HepG2 (cell line): ENCODE results near the gene ANLN. TPM values are rescaled to one million over a fixed set of nuclear protein-coding genes. Genes with fewer than 3 reads are reported as not detected.

ENCODE experiments used
- ADNP ChIP-seq: sonication (generic); formaldehyde crosslinking; IDR thresholded peaks from 2 replicates; pipeline ENCODE4 v1.4.0; 2020; ENCODE audit warnings: missing genetic modification reagents
- CEBPG ChIP-seq: IDR thresholded peaks from 2 replicates; pipeline ENCODE4 v1.6.1; 2016
- FLYWCH1 ChIP-seq: sonication (generic); formaldehyde crosslinking; IDR thresholded peaks from 2 replicates; pipeline ENCODE4 v1.8.1; 2023; ENCODE audit warnings: mild to moderate bottlenecking, missing genetic modification reagents
- FOSL1 ChIP-seq: sonication (generic); formaldehyde crosslinking; IDR thresholded peaks from 2 replicates; pipeline ENCODE4 v1.9.0; 2021; ENCODE audit warnings: missing genetic modification reagents, borderline replicate concordance
- HOXA9 ChIP-seq: sonication (generic); formaldehyde crosslinking; IDR thresholded peaks from 2 replicates; pipeline ENCODE4 v1.8.1; 2022; ENCODE audit warnings: missing genetic modification reagents, mild to moderate bottlenecking, moderate library complexity, borderline replicate concordance
- JUNB ChIP-seq: sonication (generic); formaldehyde crosslinking; IDR thresholded peaks from 2 replicates; pipeline ENCODE4 v1.8.0; 2022; ENCODE audit warnings: missing genetic modification reagents, mild to moderate bottlenecking, borderline replicate concordance
- LCORL ChIP-seq, 2 experiments: fragments of 450-650 bp in 1 of 2; sonication (generic) in 1 of 2; formaldehyde crosslinking in 1 of 2; IDR thresholded peaks; 2 replicates each; pipeline versions ENCODE4 v1.5.0 to v1.6.1; 2017 to 2020; ENCODE audit warnings: antibody characterized with exemption in 1 of 2, missing genetic modification reagents in 1 of 2
- MLLT10 ChIP-seq: sonication (generic); formaldehyde crosslinking; IDR thresholded peaks from 2 replicates; pipeline ENCODE4 v1.4.0; 2020; ENCODE audit warnings: missing genetic modification reagents
- NFE2 ChIP-seq: sonication (generic); formaldehyde crosslinking; IDR thresholded peaks from 2 replicates; pipeline ENCODE4 v1.4.0; 2020; ENCODE audit warnings: missing genetic modification reagents
- PPARG ChIP-seq: conservative IDR thresholded peaks from 2 replicates; pipeline ENCODE4 v1.6.1; 2016; ENCODE audit warnings: missing biosample characterization, missing genetic modification reagents
- PRMT3 ChIP-seq: sonication (generic); formaldehyde crosslinking; IDR thresholded peaks from 2 replicates; pipeline ENCODE4 v1.8.1; 2022; ENCODE audit warnings: low read depth, mild to moderate bottlenecking, moderate library complexity, missing genetic modification reagents, borderline replicate concordance
- RFXAP ChIP-seq: sonication (generic); formaldehyde crosslinking; IDR thresholded peaks from 2 replicates; pipeline ENCODE4 v1.4.0; 2020; ENCODE audit warnings: missing genetic modification reagents, borderline replicate concordance
- SRSF1 ChIP-seq: fragments of 200-400 bp; formaldehyde crosslinking; optimal IDR thresholded peaks from 2 replicates; pipeline ENCODE3; 2017; ENCODE audit warnings: mild to moderate bottlenecking, low read depth, low read length, moderate library complexity
- THAP11 ChIP-seq: IDR thresholded peaks from 2 replicates; pipeline ENCODE4 v1.6.1; 2016; ENCODE audit warnings: missing biosample characterization, missing genetic modification reagents
- TOPORS ChIP-seq: sonication (generic); formaldehyde crosslinking; IDR thresholded peaks from 2 replicates; pipeline ENCODE4 v1.8.0; 2023; ENCODE audit warnings: mild to moderate bottlenecking, missing genetic modification reagents
- ZFYVE20 ChIP-seq: sonication (generic); formaldehyde crosslinking; IDR thresholded peaks from 2 replicates; pipeline ENCODE4 v1.8.0; 2023; ENCODE audit warnings: low read depth, mild to moderate bottlenecking, moderate library complexity, missing genetic modification reagents, borderline replicate concordance
- ZIK1 ChIP-seq: sonication (generic); formaldehyde crosslinking; IDR thresholded peaks from 2 replicates; pipeline ENCODE4 v1.5.0; 2020; ENCODE audit warnings: mild to moderate bottlenecking, low read depth, missing genetic modification reagents, borderline replicate concordance
- ZNF484 ChIP-seq: sonication (generic); formaldehyde crosslinking; IDR thresholded peaks from 2 replicates; pipeline ENCODE4 v1.5.1; 2020; ENCODE audit warnings: mild to moderate bottlenecking, low read depth, missing genetic modification reagents, borderline replicate concordance
- ZNF543 ChIP-seq: sonication (generic); formaldehyde crosslinking; IDR thresholded peaks from 2 replicates; pipeline ENCODE4 v1.4.0; 2020; ENCODE audit warnings: mild to moderate bottlenecking, missing genetic modification reagents
- ZNF598 ChIP-seq: sonication (generic); formaldehyde crosslinking; IDR thresholded peaks from 2 replicates; pipeline ENCODE4 v1.5.1; 2020; ENCODE audit warnings: mild to moderate bottlenecking, missing genetic modification reagents, borderline replicate concordance
- ZNF670 ChIP-seq: sonication (generic); formaldehyde crosslinking; IDR thresholded peaks from 2 replicates; pipeline ENCODE4 v1.8.0; 2022; ENCODE audit warnings: mild to moderate bottlenecking, missing genetic modification reagents, borderline replicate concordance
- ZNF761 ChIP-seq: sonication (generic); formaldehyde crosslinking; conservative IDR thresholded peaks from 2 replicates; pipeline ENCODE4 v1.4.0; 2020; ENCODE audit warnings: mild to moderate bottlenecking, missing genetic modification reagents
- ZNF878 ChIP-seq: sonication (generic); formaldehyde crosslinking; IDR thresholded peaks from 2 replicates; pipeline ENCODE4 v1.8.1; 2023; ENCODE audit warnings: mild to moderate bottlenecking, missing genetic modification reagents, moderate library complexity
- polyA plus RNA-seq, 8 experiments: library from polyadenylated mRNA; depleted of rRNA in 3 of 8; stranded (reverse) in 7 of 8; unstranded in 1 of 8; fragments of >200 nt; fragmentation: Illumina TruSeq in 4 of 8; extraction: Trizol in 4 of 8; gene quantifications; 2 replicates each; pipeline versions ENCODE4 v1.2.1 to v1.2.3, GENCODE V29; 2011 to 2016; ENCODE audit warnings: low read depth in 4 of 8, missing spikeins in 1 of 8, mixed read lengths in 1 of 8; ENCODE audit not compliant: insufficient read depth in 1 of 8
- total RNA-seq, 5 experiments: library from RNA; depleted of rRNA; stranded (reverse); fragments of >200 nt; fragmentation: Illumina TruSeq; extraction: Trizol; gene quantifications; 2 replicates each; pipeline ENCODE4 v1.2.3, GENCODE V29; 2016; ENCODE audit warnings: low read depth in 1 of 5
- TF ChIP-seq, protein P1 (sequence below): sonication (generic); formaldehyde crosslinking; IDR thresholded peaks from 2 replicates; pipeline ENCODE4 v1.8.0; 2022; ENCODE audit warnings: missing genetic modification reagents, mild to moderate bottlenecking, borderline replicate concordance
- TF ChIP-seq, protein P2 (sequence below): sonication (generic); formaldehyde crosslinking; conservative IDR thresholded peaks from 2 replicates; pipeline ENCODE4 v1.4.0; 2020; ENCODE audit warnings: missing genetic modification reagents
- TF ChIP-seq, protein P3 (sequence below): sonication (generic); formaldehyde crosslinking; IDR thresholded peaks from 2 replicates; pipeline ENCODE4 v1.4.0; 2020; ENCODE audit warnings: missing genetic modification reagents, borderline replicate concordance

Gene ANLN
- total and polyA plus RNA-seq, 2 of the 13 experiments (the other 11 are each of a cell fraction or from before 2014, with no cell fraction given) = 20.0 to 72.0 TPM

DNA sequence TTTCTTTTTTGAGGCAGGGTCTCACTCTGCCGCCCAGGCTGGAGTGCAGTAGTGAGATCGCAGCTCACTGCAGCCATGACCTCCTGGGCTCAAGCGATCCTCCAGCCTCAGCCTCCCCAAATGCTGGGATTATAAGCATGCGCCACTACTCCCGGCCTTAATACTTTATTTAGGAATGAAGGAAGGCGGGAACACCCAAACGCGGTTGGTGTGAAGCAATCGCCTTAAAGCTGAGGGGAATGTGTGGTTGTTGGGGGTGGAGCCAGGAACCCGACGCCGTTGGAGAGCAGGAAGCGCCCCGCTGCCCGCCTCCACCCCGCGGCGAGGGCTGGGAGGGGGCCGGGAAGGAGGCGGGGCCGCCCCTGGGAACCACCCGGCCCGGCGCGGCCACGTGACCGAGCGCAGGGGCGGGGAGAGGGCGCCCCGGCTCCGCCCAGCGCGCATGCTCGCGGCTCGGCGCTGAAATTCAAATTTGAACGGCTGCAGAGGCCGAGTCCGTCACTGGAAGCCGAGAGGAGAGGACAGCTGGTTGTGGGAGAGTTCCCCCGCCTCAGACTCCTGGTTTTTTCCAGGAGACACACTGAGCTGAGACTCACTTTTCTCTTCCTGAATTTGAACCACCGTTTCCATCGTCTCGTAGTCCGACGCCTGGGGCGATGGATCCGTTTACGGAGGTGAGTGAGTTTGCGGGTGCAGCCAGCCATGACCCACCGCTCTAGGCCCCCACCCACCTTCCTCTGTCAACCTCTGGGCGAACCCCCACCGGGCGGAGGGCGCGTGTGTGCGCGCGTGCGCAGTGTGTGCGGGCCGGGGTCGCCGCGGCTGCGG is at the start of gene ANLN (continued):
- TF ChIP-seq HOXA9 (CRISPR knock-in tag) = peak; percentile 71; the same call in 1 of the 2 replicates
- peak; percentile 83 for TF ChIP-seq RFXAP (CRISPR knock-in tag)
- TF ChIP-seq PPARG (CRISPR knock-in tag) = no peak
- no peak for TF ChIP-seq MLLT10 (CRISPR knock-in tag)
- no peak; the same call in 1 of the 2 replicates for TF ChIP-seq ZNF761
- TF ChIP-seq, protein P1, sequence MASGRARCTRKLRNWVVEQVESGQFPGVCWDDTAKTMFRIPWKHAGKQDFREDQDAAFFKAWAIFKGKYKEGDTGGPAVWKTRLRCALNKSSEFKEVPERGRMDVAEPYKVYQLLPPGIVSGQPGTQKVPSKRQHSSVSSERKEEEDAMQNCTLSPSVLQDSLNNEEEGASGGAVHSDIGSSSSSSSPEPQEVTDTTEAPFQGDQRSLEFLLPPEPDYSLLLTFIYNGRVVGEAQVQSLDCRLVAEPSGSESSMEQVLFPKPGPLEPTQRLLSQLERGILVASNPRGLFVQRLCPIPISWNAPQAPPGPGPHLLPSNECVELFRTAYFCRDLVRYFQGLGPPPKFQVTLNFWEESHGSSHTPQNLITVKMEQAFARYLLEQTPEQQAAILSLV (CRISPR knock-in tag) = peak; percentile 37; the same call in 1 of the 2 replicates
- TF ChIP-seq LCORL (IDR thresholded peaks at IDR 0.05) = peak; percentile 8; the same call in 1 of the 2 replicates
- TF ChIP-seq LCORL (CRISPR knock-in tag; IDR thresholded peaks at IDR 0.05) = 0 out of 2 replicates have a peak, but pooled peaks have one; percentile 30
- TF ChIP-seq ZNF543 (CRISPR knock-in tag) = 0 out of 2 replicates have a peak, but pooled peaks have one; percentile 42
- TF ChIP-seq, protein P2, sequence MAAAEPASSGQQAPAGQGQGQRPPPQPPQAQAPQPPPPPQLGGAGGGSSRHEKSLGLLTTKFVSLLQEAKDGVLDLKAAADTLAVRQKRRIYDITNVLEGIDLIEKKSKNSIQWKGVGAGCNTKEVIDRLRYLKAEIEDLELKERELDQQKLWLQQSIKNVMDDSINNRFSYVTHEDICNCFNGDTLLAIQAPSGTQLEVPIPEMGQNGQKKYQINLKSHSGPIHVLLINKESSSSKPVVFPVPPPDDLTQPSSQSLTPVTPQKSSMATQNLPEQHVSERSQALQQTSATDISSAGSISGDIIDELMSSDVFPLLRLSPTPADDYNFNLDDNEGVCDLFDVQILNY (CRISPR knock-in tag) = peak; percentile 95
- TF ChIP-seq ZNF598 (CRISPR knock-in tag) = no peak
- no peak for TF ChIP-seq ZNF484 (CRISPR knock-in tag)
- TF ChIP-seq FOSL1 = no peak
- TF ChIP-seq ZFYVE20 (CRISPR knock-in tag) = no peak
- no peak for TF ChIP-seq PRMT3 (CRISPR knock-in tag)
- TF ChIP-seq ADNP (CRISPR knock-in tag) = no peak
- TF ChIP-seq ZIK1 = no peak
- TF ChIP-seq FLYWCH1 (CRISPR knock-in tag) = no peak
- no peak; the same call in 1 of the 2 replicates for TF ChIP-seq ZNF878 (CRISPR knock-in tag)
- peak; percentile 64; the same call in 1 of the 2 replicates for TF ChIP-seq ZNF670
- TF ChIP-seq JUNB (CRISPR knock-in tag) = no peak
- peak; percentile 97 for TF ChIP-seq CEBPG
- peak; percentile 55 for TF ChIP-seq SRSF1
- peak; percentile 53; the same call in 1 of the 2 replicates for TF ChIP-seq THAP11 (CRISPR knock-in tag)
- TF ChIP-seq NFE2 (CRISPR knock-in tag) = no peak
- 0 out of 2 replicates have a peak, but pooled peaks have one; percentile 16 for TF ChIP-seq TOPORS (CRISPR knock-in tag)
- TF ChIP-seq, protein P3, sequence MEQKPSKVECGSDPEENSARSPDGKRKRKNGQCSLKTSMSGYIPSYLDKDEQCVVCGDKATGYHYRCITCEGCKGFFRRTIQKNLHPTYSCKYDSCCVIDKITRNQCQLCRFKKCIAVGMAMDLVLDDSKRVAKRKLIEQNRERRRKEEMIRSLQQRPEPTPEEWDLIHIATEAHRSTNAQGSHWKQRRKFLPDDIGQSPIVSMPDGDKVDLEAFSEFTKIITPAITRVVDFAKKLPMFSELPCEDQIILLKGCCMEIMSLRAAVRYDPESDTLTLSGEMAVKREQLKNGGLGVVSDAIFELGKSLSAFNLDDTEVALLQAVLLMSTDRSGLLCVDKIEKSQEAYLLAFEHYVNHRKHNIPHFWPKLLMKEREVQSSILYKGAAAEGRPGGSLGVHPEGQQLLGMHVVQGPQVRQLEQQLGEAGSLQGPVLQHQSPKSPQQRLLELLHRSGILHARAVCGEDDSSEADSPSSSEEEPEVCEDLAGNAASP = no peak
